NK-92 (cell line): ENCODE results near the gene SLC35F6.
"Not testable (repeated sequence)": the region's sequence is repeated elsewhere in the genome, so short reads cannot be mapped to it uniquely, and the experiment has no call there.

ENCODE experiments used
- DNase-seq: peaks from one replicate; lab custom pipeline; 2025; ENCODE audit not compliant: unreplicated experiment; lab: John Stamatoyannopoulos, UW

SLC35F6 gene

DNA sequence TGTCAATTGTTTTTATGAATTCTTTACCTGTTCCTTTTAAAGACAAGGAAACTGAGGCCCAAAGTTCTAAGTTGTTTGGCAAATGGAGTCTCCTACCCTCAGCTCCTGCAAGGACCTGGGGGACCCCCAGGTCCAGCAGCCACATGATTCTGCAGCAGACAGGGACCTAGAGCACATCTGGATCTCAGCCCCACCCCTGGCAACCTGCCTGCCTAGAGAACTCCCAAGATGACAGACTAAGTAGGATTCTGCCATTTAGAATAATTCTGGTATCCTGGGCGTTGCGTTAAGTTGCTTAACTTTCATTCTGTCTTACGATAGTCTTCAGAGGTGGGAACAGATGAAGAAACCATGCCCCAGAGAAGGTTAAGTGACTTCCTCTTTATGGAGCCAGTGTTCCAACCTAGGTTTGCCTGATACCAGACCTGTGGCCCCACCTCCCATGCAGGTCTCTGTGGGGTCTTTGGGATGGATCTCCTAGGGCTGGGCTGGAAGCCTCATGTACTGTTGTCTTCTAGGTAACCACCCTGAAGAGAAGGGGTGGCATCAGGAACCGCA, 16.2 kb downstream of the SLC35F6 start:
- no peak for DNase-seq

DNA sequence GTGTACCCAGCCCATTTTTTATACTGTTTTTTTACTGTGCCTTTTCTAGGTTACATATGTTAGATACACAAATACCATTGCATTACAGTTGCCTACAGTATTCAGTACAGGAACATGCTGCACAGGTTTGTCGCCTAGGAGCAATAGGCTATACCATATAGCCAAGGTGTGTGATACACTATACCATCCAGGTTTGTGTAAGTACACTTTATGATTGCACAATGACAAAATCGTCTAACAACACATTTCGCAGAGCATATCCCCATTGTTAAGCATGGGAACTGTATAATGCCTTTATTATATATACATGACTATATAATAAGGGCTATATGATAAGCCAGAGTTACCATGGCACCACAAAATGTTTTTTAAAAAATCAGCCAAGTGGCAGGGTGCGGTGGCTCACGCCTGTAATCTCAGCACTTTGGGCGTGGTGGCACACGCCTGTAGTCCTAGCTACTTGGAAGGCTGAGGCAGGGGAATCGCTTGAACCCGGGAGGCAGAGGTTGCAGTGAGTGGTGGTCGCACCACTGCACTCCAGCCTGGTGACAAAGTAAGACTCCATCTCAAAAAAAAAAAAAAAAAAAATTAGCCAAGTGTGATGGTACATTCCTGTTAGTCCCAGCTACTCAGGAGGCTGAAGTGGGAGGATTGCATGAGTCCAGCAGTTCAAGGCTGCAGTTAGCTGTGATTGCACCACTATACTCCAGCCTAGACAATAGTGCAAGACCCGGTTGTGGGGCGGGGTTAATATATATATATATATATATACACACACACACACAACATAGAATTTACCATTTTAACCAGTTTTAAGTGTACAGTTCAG, 19.0 kb downstream of the SLC35F6 start:
- DNase-seq = no peak

DNA sequence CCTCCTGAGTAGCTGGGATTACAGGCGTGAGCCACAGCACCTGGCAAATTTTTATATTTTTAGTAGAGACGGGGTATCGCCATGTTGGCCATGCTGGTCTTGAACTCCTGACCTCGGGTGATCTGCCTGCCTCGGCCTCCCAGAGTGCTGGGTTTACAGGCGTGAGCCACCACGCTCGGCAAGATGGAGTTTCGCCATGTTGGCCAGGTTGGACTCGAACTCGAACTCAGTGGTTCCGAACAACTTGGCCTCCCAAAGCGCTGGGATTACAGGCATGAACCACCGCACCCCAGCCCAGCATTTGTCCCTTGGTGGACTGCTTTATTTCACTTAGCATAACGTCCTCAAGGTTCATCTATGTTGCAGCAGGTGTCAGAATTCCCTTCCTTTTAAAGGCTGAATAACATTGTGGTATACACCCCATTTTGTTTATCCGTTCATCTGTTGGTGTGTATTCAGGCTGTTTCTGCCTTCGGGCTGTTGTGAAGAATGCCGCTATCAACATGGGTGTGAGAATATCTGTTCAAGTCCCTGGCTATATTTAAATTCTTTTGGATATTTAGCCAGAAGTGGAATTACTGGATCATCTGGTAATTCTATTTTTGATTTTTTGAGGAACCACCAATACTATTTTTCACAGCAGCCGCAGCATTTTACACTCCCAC, 20.6 kb downstream of the SLC35F6 start:
- DNase-seq = no peak

DNA sequence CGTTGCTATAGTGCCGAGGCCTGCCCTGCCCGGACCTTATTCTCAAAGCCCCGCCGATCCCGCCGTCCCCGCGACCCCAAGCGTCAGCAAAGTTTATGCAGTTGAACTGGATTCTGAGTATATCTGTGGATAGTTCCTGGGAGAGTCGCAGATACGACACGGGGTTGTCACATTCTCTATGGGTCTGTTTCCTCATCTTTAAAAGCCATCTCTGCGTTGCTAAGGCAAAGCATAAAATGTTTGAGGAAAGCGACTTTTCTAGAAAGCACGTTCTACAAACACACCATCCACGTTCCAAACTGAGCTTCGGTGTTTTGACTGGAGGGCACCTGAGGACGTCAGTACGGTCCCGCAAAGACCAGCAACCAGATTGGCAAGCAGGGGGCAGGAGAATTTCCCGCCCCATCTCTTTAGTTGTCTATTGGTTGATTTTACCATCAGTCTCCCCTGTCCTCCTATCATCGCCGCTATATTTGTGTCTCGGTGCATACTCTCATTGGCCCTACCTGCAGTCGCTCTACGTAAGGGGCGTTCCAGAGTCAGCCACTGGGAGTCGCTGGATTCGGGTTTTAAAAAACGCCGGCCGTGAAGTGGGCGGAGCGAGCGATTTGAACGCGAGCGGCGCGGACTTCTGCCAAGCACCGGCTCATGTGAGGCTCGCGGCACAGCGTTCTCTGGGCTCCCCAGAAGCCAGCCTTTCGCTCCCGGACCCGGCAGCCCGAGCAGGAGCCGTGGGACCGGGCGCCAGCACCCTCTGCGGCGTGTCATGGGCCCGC, 21.5 kb downstream of the SLC35F6 start, which contains the start of gene CENPA:
TSS of gene CENPA (plus strand) at position 626 of the 776 bp plus-strand sequence. CDS start at position 767, 141 bp downstream.
- DNase-seq = peak; percentile 74

- no peak for DNase-seq
Measured at GRCh38 chr2:26786207-26787028, 22.3 kb downstream of the SLC35F6 start.

GRCh38 chr2:26792720-26793119, 28.6 kb downstream of the SLC35F6 start:
- DNase-seq = no peak

DNA sequence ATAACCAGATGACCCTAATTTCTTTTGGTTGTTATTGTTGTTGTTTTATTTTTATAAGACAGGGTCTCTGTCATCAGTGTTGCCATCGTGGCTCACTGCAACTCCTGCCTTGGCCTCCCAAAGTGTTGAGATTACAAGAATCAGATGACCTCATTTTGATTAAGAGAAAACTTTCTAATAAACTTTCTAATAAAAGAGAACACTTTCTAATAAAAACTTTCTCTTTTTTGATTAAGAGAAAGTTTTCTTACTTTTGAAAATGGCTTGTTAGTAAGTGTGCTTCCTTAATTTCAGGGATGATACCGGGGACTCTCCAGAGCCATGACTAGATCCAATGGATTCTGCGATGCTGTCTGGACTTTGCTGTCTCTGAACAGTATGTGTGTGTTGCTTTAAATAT, 29.4 kb downstream of the SLC35F6 start:
- DNase-seq = no peak

GRCh38 chr2:26795135-26795534, 31.1 kb downstream of the SLC35F6 start:
- not testable (repeated sequence) for DNase-seq

DNA sequence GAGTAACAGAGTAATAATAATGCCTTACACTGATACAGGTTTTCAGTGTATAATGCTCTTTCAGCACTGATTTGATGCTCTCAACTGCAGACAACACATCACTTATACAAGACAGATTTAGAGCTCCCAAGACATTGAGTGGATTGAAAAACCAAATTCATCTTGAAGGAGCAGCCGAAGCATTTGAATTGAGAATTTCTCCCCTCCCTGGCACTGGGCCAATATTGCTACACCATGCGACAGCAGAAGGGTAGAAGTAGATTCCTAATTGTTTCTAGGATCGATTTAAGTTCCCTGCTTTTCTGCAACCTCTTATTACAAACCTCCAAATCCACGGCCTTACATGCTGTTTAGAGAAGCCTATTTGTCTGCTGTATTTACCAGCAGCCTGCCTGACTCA, 37.2 kb downstream of the SLC35F6 start:
- no peak for DNase-seq

- no peak for DNase-seq
Measured at GRCh38 chr2:26801796-26802195, 37.7 kb downstream of the SLC35F6 start.

DNA sequence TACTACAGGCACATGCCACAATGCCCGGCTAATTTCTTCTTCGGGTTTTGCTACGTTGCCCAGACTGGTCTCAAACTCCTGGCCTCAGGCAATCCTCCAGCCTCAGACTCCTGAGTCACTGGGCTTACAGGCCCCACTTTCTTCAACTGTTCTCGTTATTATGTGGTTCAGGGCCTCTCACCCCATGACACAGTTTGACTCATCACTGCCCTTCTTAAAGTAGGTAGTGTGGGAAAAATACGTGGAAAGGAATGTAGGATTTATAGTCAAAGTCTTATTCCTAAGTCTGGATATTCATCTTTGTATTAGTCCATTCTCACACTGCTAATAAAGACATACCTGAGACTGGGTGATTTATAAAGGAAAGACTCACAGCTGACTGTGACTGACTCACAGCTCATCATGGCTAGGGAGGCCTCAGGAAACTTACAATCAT, 41.2 kb downstream of the SLC35F6 start:
- no peak for DNase-seq

DNA sequence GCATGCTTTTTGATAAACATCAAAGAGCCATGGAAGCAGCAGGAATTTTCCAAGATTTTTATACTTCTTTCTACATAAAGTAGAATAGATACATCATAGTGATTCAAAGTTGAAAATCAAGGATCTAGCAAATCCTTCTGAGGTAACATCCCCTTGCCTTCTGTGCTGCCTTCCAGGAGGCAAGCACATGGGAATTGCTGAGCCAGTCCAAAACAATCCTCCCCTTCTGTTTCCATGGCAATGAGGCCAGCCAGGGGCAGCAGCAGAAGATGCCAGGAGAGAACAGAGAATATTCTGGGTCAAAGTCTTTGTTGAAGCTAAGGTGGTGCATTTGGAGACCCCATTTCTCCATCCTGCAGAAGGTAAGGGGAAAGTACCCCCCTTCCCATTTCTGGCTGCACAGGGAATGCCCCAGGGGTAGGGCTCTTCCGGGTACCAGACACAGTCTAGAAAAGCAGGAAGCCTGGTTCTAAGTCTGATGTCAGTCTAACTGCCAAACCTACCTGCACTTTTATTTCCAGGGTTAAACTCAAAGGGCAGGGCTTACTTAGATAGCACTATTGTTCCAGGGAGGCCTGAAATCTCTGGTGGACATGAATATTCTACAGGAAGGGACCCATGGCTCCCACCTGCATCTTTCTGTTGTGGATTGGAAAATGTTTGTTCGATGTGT, 43.8 kb downstream of the SLC35F6 start:
- no peak for DNase-seq

DNA sequence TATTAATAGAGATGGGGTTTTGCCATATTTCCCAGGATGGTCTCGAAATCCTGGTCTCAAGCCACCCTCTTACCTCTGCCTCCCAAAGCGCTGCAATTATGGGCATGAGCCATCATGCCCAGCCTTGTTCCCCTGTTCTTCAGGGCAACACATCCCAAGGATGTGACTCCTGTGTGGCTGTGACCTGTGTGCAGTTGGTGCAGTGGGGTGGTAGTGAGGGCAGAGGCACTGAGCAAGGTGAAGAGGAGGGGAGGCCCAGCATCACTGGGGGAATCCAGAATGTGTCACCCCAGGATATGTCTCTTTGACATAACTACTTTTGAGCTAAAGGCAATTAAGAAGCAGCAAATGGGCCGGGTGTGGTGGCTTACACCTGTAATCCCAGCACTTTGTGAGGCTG, 45.1 kb downstream of the SLC35F6 start:
- no peak for DNase-seq

DNA sequence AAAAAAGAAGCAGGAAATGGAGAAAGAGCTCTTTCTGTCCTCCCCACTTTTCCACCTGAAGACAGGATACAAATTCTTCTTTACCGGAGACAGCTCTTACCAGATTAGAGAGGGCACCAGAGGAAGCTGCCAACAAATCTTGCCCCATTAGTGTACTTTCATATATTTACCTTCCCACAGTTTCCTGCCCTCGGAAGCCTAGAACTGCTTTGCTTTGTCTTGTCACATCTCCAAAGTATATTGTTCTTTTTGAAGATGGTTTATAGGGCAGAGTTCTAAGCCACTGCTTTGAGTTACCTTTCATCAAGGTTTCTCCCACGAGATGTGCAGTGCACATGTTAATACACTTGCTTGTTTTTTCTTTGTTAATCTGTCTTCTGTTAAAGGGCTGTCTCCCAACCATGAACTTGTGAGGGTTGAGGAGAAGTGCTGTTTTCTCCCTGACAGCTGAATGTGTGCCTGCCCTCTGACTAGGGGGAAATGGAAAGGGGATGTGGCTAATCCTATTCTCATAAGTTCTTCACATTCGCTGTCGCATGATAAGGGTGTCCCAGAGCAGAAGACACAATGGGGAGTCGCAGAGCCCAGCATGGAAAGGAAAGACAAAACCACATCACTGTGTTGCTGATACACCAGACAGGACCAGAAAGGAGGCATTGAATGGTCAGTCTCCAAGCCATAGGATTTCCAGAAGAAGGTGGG, 45.9 kb downstream of the SLC35F6 start:
- DNase-seq = no peak

GRCh38 chr2:26811261-26811660, 47.2 kb downstream of the SLC35F6 start:
- no peak for DNase-seq

- no peak for DNase-seq
Measured at GRCh38 chr2:26811791-26812694, 48.0 kb downstream of the SLC35F6 start.

DNA sequence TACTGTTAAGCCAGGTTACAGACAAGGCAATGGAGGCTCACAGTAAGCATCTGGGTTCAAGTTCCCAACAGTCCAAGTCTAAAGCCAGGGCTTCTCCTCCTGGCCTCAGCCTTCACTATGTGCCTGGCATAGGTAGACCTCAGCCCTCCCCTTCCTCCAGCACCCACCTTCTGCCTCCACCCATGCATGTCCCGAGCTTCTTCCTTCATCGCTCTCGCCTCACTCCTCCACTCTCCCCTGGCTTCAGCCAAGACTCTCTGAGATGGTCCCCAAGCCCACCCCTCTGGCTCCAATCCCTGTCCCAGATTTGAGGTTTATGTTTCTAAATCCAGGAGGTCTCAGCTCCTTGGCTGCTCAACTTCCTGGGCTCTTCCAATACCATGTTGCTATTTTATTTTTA, 48.6 kb downstream of the SLC35F6 start:
- no peak for DNase-seq

DNA sequence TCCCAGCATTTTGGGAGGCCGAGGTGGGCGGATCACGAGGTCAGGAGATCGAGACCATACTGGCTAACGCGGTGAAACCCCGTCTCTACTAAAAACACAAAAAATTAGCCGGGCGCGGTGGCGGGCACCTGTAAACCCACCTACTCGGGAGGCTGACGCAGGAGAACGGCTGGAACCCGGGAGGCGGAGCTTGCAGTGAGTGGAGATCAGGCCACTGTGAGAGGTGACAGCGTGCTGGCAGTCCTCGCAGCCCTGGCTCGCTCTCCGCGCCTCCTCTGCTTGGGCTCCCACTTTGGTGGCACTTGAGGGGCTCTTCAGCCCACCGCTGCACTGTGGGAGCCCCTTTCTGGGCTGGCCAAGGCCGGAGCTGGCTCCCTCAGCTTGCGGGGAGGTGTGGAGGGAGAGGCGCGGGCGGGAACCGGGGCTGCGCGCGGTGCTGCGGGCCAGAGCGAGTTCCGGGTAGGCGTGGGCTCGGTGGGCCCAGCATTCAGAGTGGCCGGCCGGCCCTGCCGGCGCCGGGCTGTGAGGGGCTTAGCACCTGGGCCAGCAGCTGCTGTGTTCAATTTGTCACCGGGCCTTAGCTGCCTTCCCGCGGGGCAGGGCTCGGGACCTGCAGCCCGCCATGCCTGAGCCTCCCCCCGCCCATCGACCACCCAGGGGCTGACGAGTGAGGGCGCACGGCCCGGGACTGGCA, 50.1 kb downstream of the SLC35F6 start:
- not testable (repeated sequence) for DNase-seq
